ENCODE measurements around the gene SDSL. TPM values are rescaled to one million over a fixed set of nuclear protein-coding genes. Genes with fewer than 3 reads are reported as not detected.

Gene SDSL
- total RNA-seq, 1 experiment from 2014 or later, result 0.46 TPM

GRCh38 chr12:113472191-113473121 lies 50.3 kb downstream of the SDSL start:
- Histone ChIP-seq H4K5ac (ENCODE audit: insufficient read length, low read depth, low read length) (no peak overlapping the region), H3K4me1 (ENCODE audit: insufficient read depth, low read length) (no peaks in the 10 kb centered on the region), H2BK5ac (ENCODE audit: insufficient read length, low read length) (no peak overlapping the region), H2BK12ac (ENCODE audit: insufficient read length, low read depth, low read length) (no peak overlapping the region), H3K27me3 (ENCODE audit: insufficient read depth, low read length) (peaks cover 95% of the 10 kb centered on the region), H3K79me1 (ENCODE audit: insufficient read depth, low read depth, low read length, poor library complexity, severe bottlenecking) (no peaks in the 10 kb centered on the region), H4K8ac (replicated peaks; ENCODE audit: insufficient read length, low read depth, low read length) (no peak overlapping the region), H2AK5ac (ENCODE audit: insufficient read length, low read length) (no peak overlapping the region), H3K23me2 (ENCODE audit: insufficient read length, low read depth, low read length, poor library complexity, severe bottlenecking) (peaks cover 30% of the 10 kb centered on the region), H2AFZ (ENCODE audit: low read length) (no peak overlapping the region), H3K79me2 (ENCODE audit: insufficient read depth, low read length) (no peaks in the 10 kb centered on the region), H4K91ac (ENCODE audit: insufficient read length, low read depth, low read length) (no peak overlapping the region), H2BK120ac (ENCODE audit: low read depth, low read length, poor library complexity, severe bottlenecking) (no peak overlapping the region), H3K4me2 (ENCODE audit: insufficient read depth, insufficient read length, low read length) (peak overlapping the region; percentile 79), H3K14ac (ENCODE audit: insufficient read depth, low read length) (peak overlapping the region; percentile 89; the same call in 1 of the 2 replicates), H3T11ph (ENCODE audit: low read length) (no peak overlapping the region), H3K18ac (ENCODE audit: insufficient read length, low read depth, low read length) (peak overlapping the region; percentile 86), H3K23ac (ENCODE audit: insufficient read length, low read depth, low read length) (no peak overlapping the region), H3K56ac (ENCODE audit: insufficient read length, low read depth, low read length) (no peak overlapping the region), H3K4ac (ENCODE audit: low read depth, low read length) (no peak overlapping the region), H2BK15ac (ENCODE audit: low read depth, low read length) (no peak overlapping the region), H3K9me3 (ENCODE audit: control insufficient read depth, low read depth, low read length) (no peaks in the 10 kb centered on the region), H4K20me1 (ENCODE audit: control insufficient read depth, insufficient read depth, insufficient read length) (no peaks in the 10 kb centered on the region), H3K9ac (ENCODE audit: extremely low read depth, insufficient read length, low read length) (no peak overlapping the region), H2BK20ac (ENCODE audit: low read depth, low read length, poor library complexity, severe bottlenecking) (no peak overlapping the region), H3K27ac (ENCODE audit: insufficient read length, low read depth, low read length) (no peak overlapping the region)
- H3K4me1 Mint-ChIP-seq, result peaks cover 58 to 73% of the 10 kb centered on the region in 2 experiments
- DNase-seq, result peak; percentile 77
- no CpG with 5 or more reads among the region's 51 CpGs for WGBS (ENCODE audit: extremely low coverage, insufficient read length, low lambda C conversion rate)
- H3K27ac Mint-ChIP-seq, result peak overlapping the region; percentile 31 to 78 (median 76); a peak in 3 of 7 replicates
- H3K36me3 Mint-ChIP-seq (ENCODE audit: insufficient read depth in 1 of 3, low read depth in 3 of 3), result peaks cover 0 to 18% (median 0%) of the 10 kb centered on the region in 3 experiments; a peak in 3 of 7 replicates
- peaks cover 98% of the 10 kb centered on the region for H3K27me3 Mint-ChIP-seq (ENCODE audit: low read depth)
- H3K4me3 Mint-ChIP-seq, result peak overlapping the region; percentile 57 to 83
- H3K9me3 Mint-ChIP-seq, result peaks cover 0 to 7% of the 10 kb centered on the region in 2 experiments; a peak in 2 of 5 replicates
- TF ChIP-seq CTCF (conservative IDR thresholded peaks at IDR 0.05), result no peak
